SK-MEL-5 (cell line): ENCODE measurements around the gene PTPRT. TPM values are rescaled to one million over a fixed set of nuclear protein-coding genes. Genes with fewer than 3 reads are reported as not detected.

Experiments used
- DNase-seq: peaks from one replicate; pipeline ENCODE4 v3.0.0-alpha.2; 2016; ENCODE audit warnings: low read depth, low spot score
- in situ Hi-C: cut with HindIII; loops from 2 replicates; pipeline ENCODE4 v1.10.0; 2016; ENCODE audit warnings: low sequenced_read_pairs, high pct_unique_total_duplicates, low pct_unique_long_range_greater_than_20kb
- total RNA-seq: library from RNA; depleted of rRNA; stranded (reverse); fragments of >200 nt; shearing (Covaris generic); gene quantifications from 2 replicates; pipeline ENCODE4 v1.2.3, GENCODE V29; 2014

Gene PTPRT
- total RNA-seq, 1 experiment from 2014 or later, result not detected

DNA sequence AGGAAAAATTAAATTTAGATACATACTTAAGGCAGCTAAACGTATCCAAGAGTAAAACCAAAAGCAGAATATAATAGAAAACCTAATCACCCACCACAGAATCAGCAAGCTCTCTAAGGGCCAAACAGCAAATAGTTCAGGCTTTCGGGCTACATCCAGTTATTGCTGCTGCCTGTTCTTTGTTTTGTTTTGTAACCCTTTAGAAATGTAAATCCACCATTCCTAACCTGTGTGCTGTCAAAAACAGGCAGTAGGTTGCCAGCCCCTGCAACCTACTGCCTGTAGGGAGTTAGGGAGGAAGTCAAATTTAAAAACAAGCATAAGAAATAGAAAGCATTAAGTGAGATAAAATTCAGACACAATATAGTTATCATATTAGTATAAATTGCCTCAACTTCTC lies 225.9 kb downstream of the PTPRT start:
- in situ Hi-C loops, result no loop called here
- no peak for DNase-seq

DNA sequence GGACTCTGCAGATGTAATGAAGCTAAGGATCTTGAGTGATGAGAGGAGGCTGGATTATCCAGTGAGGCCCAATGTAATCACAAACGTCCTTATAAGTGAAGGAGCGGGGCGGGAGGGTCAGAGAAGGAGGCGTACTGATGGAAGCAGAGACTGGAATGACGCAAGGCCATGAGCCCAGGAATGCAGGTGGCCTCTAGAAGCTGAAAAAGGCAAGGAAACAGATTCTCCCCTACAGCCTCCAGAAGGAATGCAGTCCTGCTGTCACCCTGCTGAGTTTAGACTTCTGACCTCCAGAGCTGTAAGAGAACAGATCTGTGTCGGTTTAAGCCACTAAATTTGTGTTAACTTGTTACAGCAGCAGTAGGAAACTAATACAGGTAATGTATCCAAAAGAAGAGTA lies 227.9 kb downstream of the PTPRT start:
- no peak for DNase-seq
- in situ Hi-C loops, result no loop called here

DNA sequence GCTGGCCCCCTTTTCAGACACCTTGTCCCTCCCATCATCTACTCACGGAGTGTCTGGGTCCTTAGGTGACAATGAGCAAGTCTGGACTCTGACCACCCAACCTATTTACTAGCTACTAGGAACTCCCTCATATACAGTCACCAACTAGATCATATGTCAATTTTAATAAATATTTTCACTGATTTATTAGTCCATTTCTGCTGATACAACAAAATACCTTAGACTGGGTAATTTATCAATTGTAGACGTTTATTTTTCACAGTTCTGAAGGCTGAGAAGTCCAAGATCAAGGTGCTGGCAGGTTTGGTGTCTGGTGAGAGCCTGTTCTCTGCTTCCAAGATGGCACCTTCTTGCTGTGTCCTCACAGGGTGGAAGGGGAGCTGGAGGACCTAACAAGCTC lies 229.7 kb downstream of the PTPRT start:
- DNase-seq, result no peak
- in situ Hi-C loops, result no loop called here

DNA sequence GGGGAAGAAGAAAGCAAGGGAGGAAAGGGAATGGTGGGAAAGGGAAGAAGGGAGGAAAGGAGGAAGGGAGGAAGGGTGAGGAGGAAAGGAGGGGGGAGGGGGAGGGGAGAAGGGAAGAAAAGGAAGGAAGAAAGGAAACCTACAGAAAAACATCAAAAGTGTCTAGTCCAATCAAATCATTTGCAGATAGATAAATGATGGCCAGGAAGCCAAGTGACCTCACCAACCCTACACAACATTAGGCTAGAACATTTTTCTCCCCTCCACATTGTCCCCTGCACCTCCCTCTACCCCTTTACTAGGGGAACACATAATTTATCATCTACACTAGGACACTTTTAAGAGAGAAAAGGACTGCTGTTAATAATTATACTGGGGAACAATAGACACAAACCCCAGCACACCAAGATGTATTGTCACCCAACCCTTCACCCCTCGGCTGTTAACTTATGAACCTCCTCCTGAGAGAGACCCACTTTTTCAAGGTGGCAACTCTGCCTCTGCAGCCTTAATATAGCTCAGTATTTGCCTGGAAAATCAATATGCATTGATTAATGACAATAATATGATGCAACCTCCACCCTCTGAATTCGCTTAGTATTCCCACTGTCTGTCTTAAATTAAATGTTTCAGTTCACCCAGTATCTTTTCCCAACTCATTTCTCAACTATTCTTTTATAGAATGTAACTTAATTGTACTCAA lies 231.2 kb downstream of the PTPRT start:
- in situ Hi-C loops, result no loop called here
- no peak for DNase-seq

DNA sequence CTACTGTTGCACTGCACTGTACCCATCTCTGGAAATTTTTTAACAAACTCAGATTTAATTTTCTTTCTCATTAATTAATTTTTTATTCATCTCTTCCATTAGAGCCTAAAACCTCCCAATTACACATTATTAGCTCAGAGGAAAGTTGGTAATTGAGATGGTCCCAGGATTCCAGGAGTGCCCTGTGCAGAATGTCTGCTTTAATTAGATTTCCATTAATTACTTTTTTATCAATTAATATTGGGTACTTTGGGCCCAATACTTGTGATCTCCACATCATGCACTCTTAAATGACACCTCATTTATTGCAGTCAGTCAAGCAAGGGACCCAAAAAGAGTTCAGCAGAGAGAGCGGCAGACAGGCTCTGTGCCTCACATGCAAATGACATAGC lies 232.0 kb downstream of the PTPRT start:
- in situ Hi-C loops, result no loop called here
- DNase-seq, result no peak

DNA sequence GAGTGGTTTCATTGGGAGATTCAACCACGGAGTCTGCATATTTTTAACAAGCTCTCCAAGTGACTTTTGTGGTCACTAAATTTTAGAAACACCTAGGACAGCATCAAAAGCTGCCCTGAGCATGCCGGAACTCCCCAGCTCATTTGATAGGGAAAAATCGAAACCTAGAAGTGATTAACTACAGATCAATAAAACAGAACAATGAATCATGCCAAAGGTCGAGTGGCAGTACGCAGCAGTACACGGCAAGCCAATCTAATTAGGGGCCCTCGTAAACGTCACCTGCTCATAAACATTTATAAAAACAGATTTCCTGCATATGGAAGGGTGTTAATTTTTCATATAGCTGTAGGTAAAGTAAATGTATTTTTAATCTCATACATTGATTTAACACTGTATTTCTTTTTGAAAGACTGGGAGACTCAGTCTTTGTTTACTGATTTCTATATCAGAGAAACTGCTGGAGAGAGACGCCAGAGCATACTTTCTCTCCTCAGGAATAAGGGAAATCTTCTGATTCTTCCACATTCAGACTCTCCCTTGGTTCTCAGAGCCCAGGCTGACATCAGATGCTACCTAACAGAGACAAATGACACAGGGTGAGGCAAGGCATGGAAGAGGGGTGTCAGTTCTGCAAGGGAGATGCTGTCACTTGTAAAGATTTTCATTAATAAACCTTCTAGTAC lies 232.5 kb downstream of the PTPRT start:
- DNase-seq, result no peak

DNA sequence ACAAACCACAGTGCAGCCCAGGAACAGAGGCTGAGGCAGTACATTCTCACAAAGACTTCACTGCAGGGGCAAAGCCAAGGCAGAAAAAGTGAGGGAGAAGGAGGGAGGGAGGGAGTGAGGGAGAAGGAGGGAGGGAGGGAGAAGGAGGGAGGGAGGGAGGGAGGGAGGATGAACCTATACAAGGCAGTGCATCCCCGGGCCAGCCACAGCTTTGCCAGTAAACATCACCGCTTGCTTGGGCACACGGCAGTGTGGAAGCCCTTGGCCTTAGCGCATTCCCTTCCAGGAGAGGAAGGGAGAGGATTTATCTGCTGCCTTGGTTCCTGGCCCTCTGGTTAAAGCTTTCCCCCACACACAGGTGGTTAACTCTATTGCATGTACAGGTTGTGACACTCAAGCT lies 234.0 kb downstream of the PTPRT start:
- in situ Hi-C loops, result no loop called here
- DNase-seq, result no peak

More for the DNA sequence above, 232.5 kb downstream of the PTPRT start:
- in situ Hi-C loops, result no loop called here

DNA sequence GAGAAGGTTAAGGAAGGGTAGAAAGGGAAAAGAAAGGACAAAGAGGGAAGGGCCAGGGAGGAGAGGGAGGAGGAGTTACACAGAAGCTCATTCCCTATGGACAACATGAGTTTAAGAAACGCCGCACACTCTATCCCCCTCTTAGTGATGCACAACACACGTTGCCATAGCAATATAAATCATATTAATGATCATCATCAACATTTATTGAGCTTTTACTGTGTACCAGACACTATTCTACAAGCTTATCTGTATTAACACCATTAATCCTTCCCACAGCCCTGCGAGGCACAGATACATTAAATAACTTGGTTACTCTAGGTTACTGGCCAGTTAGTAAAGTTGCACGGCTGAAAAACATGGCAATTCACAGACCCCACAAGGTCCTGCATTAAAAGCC lies 234.8 kb downstream of the PTPRT start:
- in situ Hi-C loops, result no loop called here
- DNase-seq, result no peak

DNA sequence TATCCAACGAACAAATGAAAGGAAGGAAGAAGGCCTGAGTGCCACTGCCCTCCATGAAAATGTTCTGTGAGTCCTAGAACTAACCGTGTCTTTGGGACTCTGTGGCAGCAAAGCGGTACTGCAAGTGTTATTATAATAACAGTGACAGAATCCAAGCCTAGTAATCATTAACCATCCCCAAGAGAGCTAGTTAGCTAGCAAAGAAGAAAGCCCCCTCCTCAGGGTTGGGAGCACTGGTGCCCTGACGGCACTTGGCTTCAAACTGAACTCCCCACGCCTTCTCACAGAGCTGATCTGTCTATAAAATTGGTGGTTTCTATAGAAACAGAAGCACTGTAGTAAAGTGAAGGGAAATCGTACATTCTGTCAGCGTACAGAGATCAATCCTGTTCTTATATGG lies 239.8 kb downstream of the PTPRT start:
- in situ Hi-C loops, result no loop called here
- DNase-seq, result no peak

DNA sequence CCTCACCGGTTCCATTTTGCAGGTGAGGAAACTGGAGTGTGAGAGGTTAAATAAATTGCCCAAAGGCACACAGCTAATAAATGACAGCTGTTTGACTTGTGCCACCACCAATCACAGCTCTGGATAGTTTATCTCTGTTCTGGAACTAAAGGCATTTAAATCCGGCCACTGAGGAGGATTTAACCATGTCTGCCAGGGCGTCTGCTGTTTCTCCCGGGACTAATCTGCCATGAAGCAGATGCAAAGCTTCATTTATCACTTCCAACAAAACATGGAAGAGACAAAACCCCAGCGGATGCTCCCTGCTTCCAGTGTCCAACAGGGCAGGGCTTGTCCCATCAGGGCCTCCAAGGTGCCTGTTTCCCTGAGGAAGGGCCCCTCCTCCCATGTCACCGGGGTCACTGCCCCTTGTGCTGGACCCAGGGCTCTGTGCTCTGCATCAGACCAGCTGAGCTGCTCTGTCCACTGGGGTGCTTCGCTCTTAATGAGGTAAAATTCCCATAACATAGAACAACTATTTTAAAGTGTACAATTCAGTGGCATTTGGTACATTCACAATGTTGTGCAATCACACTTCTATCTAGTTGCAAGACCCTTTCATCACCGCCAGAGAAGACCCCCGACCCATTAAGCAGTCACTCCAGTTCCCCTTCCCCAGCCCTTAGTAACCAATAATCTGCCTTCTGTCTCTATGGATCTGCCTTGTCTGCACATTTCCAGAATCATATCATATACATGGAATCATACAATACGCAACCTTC lies 244.3 kb downstream of the PTPRT start:
- no peak for DNase-seq
- in situ Hi-C loops, result no loop called here

DNA sequence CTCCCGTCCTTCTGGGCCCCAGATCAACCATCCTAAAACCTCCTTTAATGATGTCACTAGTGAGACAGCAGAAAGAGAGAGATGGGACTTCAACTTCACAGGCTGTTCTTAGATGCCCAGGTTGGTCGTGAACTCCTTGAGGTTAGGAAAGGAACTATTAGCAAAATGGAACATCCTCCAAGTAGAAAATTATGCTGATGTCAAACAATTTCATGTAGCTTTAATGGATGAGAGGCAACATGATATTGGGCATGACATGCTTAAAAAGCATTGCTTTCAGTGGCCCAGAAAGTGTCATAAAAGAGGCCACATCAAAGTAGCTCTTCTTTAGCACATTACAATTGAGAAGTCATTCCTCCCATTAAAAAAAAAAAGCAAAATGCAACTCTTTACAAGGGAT lies 248.1 kb downstream of the PTPRT start:
- no peak for DNase-seq
- in situ Hi-C loops, result no loop called here

DNA sequence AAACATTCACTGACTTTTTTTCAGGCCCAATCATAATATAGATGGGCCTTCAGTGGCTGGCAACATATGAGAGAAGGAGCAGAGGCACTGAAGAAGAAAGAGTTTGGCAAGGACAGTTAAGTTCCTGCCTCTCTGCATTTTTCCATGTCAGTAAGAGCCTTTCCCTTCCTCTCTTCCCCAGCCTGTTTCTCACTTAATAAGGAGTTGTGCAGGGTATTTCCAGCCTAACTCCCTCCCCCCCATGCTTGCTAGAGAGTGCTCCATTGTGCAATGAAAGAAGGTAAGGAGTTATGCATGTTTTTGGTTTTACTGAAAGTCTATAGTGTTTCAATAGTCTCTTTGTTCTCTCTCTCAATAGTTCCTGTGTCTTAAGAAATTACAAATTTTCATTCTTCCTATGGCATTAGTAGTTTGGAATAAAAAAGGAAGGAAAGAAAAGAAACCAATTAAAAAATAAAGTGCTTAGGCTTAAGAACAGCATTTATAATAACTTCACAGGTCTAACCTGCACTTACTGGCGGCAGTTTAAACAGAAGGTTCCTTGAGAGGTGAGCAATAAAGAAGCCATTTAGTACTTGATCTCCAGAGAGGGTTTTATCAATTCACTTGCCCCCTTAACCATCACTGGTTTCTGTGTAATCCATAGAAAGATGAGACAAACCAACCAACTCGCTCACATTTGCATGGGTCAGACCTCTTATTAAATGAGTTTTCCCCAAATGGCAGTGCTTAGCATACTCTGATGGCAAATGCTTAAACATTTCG lies 251.1 kb downstream of the PTPRT start:
- in situ Hi-C loops, result no loop called here
- peak; percentile 94 for DNase-seq

DNA sequence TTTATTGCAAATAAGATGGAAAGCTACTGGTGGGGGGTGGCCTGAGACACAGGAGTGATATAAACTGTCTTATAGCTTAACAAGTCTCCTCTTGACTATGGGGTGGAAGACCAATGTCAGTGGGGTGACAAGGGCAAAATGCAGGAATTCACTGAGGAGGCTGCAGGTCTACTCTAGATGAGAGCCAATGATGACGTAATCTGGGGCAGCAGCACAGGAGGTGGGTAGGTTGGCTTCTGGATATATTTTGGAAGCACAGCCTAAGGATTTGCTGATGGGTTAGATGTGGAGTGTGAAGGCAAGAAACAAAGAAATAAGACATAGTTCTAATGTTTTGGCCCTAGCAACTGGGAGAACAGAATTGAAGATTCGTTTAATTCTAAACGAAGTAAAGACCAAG lies 253.2 kb downstream of the PTPRT start:
- in situ Hi-C loops, result no loop called here
- DNase-seq, result no peak

DNA sequence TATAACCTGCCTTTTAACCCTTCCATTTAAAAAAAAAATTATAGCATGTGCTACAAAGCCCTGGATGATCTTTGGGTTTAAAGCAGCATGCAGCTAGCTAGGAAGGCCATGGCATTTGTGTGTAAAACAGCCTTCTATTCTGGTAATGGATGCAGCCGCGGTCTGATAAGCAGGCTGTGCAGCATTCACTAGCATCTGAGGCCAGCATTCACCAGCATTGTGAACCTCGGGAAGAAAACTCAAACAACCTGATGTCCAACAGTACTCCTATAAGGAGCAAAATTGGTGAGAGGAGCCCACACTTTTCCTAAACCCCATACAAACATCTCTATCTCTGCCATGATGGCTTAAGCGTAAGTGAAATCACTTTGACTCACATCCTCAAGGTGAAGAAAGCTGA lies 265.5 kb downstream of the PTPRT start:
- in situ Hi-C loops, result no loop called here

DNA sequence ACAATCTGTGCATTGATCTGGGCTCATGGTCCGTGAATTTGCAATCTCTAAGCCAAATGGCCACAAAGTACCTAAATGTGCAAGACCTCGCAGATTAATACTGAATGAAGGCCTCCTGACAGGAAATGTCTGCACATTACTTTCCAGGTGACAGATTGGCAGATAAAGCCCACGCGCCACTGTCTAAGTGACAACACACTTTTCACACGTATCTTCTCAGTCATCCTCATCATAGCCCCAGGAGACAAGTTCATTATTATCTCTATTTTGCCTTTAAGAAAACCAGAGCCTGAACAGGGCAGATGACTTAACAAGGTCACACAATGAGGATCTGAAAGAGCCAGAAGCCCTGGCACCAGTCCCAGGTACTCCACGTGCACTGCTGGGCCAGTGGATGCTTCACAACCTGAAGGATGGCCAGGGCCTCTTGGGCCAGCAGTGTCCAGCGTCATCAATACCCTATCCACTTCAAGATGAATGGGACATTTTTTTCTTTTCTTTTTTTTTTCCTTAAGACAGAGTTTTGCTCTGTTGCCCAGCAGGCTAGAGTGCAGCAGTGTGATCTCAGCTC lies 266.3 kb downstream of the PTPRT start:
- in situ Hi-C loops, result no loop called here
- no peak for DNase-seq

More for the DNA sequence above, 265.5 kb downstream of the PTPRT start:
- no peak for DNase-seq

DNA sequence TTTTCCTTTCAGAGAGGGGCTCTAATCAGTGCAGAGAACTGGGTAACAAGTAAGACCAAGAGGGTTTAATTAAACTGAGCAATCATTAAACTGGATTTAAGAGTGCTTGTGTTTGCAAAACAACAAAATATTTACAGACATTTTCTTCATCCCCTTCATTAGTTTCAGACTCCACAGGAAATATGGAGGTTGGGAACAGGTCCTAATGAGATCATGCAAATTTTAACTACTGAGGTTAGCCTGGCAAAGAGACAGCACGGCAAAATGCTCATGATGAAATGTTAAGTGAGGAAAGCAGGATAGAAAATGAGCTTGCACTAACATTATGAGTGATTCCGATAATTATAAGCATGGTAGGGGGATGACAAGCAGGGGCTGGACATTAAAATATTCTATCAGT lies 268.9 kb downstream of the PTPRT start:
- in situ Hi-C loops, result no loop called here
- no peak for DNase-seq

DNA sequence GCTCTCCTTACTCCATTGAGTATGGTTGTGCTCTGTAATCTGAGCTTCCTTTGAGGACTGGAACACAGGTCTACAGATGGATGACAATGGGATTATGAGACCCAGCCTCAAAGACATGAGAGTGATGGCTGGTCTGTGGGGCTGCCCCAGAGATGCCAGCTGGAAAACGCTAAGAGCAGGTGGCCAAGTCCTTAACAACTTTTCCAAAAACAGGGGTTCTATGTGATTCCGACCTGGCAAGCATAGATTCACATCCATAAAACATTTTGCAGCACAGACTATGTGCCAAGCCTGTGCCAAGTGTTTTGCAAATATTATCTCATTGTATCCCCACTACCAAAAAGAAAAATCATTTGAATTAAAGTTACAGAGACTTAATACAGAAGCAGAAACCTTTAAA lies 270.4 kb downstream of the PTPRT start:
- in situ Hi-C loops, result no loop called here
- no peak for DNase-seq

DNA sequence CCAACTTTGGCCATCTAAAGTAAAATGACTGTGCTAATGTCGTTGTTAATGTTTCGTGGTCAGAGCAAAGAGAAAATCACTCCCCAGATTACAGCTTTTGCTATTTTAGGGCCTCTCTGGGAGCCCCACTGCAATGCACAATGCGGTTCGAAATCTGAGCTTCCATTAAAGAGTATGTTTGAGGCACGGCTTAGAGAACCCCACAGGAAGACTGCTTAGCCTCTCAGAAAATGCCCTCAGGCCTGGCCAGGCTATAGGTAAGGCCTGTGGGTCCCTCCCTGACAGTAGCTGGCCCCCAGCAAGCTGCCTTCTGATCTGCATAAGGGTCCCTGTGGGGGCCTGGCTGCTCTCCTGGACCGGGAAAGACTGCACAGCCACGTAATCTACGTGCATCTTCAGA lies 274.6 kb downstream of the PTPRT start:
- DNase-seq, result no peak
- in situ Hi-C loops, result no loop called here
